DOHH2 (cell line): Measurements from ENCODE around the gene RUNDC3A.
"Not testable (repeated sequence)": the region's sequence is repeated elsewhere in the genome, so short reads cannot be mapped to it uniquely, and the experiment has no call there.

Experiments
- H3F3A ChIP-seq: fragments of 200-600 bp; sonication (generic), shearing (Covaris generic); 2 replicates; pipeline ENCODE4 v1.6.0; 2016; ENCODE audit warnings: antibody characterized with exemption, mild to moderate bottlenecking; ENCODE audit not compliant: control insufficient read depth, insufficient read depth
- H3K27ac ChIP-seq: fragments of 200-600 bp; sonication (generic); 2 replicates; pipeline ENCODE4 v1.5.1; 2014; ENCODE audit warnings: low read depth, mild to moderate bottlenecking, low read length, moderate library complexity
- H3K27me3 ChIP-seq: fragments of 200-600 bp; sonication (generic); 2 replicates; pipeline ENCODE4 v1.6.1; 2014; ENCODE audit warnings: mild to moderate bottlenecking, low read length, mixed read lengths; ENCODE audit not compliant: control insufficient read depth
- H3K36me3 ChIP-seq: fragments of 200-600 bp; sonication (generic); 2 replicates; pipeline ENCODE4 v1.6.1; 2014; ENCODE audit warnings: mild to moderate bottlenecking, low read length, moderate library complexity, mixed read lengths; ENCODE audit not compliant: control insufficient read depth
- H3K4me1 ChIP-seq: fragments of 200-600 bp; sonication (generic); 2 replicates; pipeline ENCODE4 v1.6.1; 2014; ENCODE audit warnings: mild to moderate bottlenecking, low read length, mixed read lengths; ENCODE audit not compliant: control insufficient read depth
- H3K4me2 ChIP-seq: fragments of 200-600 bp; sonication (generic); 2 replicates; pipeline ENCODE4 v1.6.0; 2014; ENCODE audit warnings: mild to moderate bottlenecking, low read length, moderate library complexity
- H3K4me3 ChIP-seq: fragments of 200-600 bp; sonication (generic); 2 replicates; pipeline ENCODE4 v1.5.1; 2014; ENCODE audit warnings: mild to moderate bottlenecking, low read length, mixed read lengths
- H3K79me2 ChIP-seq: fragments of 200-600 bp; sonication (generic); 2 replicates; pipeline ENCODE4 v1.6.1; 2014; ENCODE audit warnings: mild to moderate bottlenecking, low read length, mixed read lengths; ENCODE audit not compliant: control insufficient read depth
- H3K9me2 ChIP-seq: fragments of 200-600 bp; sonication (generic); replicated peaks from 2 replicates; pipeline ENCODE4 v1.6.1; 2014; ENCODE audit warnings: mild to moderate bottlenecking, low read length, mixed read lengths; ENCODE audit not compliant: control insufficient read depth
- H3K9me3 ChIP-seq: fragments of 200-600 bp; sonication (generic); 2 replicates; pipeline ENCODE4 v1.6.1; 2014; ENCODE audit warnings: antibody characterized with exemption, low read length, mixed read lengths; ENCODE audit not compliant: control insufficient read depth, insufficient read depth
- H4K20me1 ChIP-seq: fragments of 200-600 bp; sonication (generic); 2 replicates; pipeline ENCODE4 v1.6.0; 2014; ENCODE audit warnings: low read depth, mild to moderate bottlenecking, antibody characterized with exemption, low read length, moderate library complexity; ENCODE audit not compliant: control insufficient read depth, insufficient read depth
- EZH2phosphoT487 ChIP-seq: fragments of 200-600 bp; sonication (generic); IDR thresholded peaks from 2 replicates; pipeline ENCODE4 v1.6.1; 2017; ENCODE audit warnings: borderline replicate concordance, mild to moderate bottlenecking, antibody characterized with exemption, low read length, moderate library complexity, mixed read lengths
- TF ChIP-seq, protein P1 (sequence below): fragments of 200-600 bp; sonication (generic); IDR thresholded peaks from one replicate; pipeline ENCODE4 v1.5.1; 2014; ENCODE audit warnings: antibody characterized with exemption, mild to moderate bottlenecking, low read depth, low read length; ENCODE audit not compliant: poor library complexity, severe bottlenecking

RUNDC3A gene

DNA sequence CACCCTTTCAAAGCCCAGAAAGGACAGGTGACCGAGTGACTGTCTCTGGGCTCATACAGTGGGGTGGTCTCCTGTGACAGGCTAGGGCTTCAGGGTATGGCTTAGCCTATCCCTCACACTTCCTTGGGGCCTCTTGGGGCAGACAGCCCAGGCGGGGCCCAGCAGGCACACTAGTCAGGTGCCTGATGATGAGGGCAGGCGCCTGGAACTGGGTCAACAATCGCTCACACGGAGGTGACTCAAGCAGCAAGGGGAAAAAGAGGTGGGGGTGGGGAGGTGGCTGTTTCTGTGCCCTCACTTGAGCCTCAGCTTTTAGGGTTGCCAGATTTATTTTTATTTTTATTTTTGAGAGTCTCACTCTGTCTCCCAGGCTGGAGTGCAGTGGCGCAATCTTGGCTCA is 30.3 kb downstream of the RUNDC3A start:
- TF ChIP-seq EZH2phosphoT487: no peak
- TF ChIP-seq, protein P1, sequence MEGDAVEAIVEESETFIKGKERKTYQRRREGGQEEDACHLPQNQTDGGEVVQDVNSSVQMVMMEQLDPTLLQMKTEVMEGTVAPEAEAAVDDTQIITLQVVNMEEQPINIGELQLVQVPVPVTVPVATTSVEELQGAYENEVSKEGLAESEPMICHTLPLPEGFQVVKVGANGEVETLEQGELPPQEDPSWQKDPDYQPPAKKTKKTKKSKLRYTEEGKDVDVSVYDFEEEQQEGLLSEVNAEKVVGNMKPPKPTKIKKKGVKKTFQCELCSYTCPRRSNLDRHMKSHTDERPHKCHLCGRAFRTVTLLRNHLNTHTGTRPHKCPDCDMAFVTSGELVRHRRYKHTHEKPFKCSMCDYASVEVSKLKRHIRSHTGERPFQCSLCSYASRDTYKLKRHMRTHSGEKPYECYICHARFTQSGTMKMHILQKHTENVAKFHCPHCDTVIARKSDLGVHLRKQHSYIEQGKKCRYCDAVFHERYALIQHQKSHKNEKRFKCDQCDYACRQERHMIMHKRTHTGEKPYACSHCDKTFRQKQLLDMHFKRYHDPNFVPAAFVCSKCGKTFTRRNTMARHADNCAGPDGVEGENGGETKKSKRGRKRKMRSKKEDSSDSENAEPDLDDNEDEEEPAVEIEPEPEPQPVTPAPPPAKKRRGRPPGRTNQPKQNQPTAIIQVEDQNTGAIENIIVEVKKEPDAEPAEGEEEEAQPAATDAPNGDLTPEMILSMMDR: no peak
- Histone ChIP-seq H3K9me2 (no peaks in the 10 kb centered on the region), H3K9me3 (no peaks in the 10 kb centered on the region), H3F3A (no peaks in the 10 kb centered on the region; the same call in 1 of the 2 replicates), H3K4me1 (peaks cover 22% of the 10 kb centered on the region), H3K36me3 (no peaks in the 10 kb centered on the region), H3K27ac (no peak overlapping the region), H3K4me3 (no peak overlapping the region), H3K27me3 (peaks cover 2% of the 10 kb centered on the region; the same call in 1 of the 2 replicates), H3K4me2 (no peak overlapping the region), H3K79me2 (no peaks in the 10 kb centered on the region), H4K20me1 (no peaks in the 10 kb centered on the region)

DNA sequence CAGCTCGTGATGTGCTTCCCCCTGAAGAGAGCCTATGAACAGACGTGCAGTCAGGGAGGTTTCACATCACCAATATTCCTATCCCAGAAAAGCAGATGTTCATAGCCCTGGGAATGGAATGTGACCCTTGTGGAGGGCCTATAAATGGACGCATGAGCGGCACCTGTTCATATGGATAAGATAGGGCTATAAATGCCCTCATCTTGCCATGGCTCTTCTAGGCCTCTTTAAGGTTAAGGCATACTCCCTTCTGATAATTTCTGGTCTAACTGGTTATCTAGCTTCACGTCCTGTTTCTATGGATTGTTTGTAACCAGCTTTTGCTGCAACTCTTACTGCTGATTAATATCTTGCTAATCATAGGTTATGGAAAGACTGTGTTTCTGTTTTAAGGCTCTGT is 32.2 kb downstream of the RUNDC3A start:
- H3K4me3 ChIP-seq, H3K4me2 ChIP-seq, H3K27ac ChIP-seq, H3K79me2 ChIP-seq, H3K9me3 ChIP-seq, H3K36me3 ChIP-seq, H3K27me3 ChIP-seq, H3F3A ChIP-seq, H3K9me2 ChIP-seq, H4K20me1 ChIP-seq: not testable (repeated sequence)
- H3K4me1 ChIP-seq: peaks cover 17% of the 10 kb centered on the region

DNA sequence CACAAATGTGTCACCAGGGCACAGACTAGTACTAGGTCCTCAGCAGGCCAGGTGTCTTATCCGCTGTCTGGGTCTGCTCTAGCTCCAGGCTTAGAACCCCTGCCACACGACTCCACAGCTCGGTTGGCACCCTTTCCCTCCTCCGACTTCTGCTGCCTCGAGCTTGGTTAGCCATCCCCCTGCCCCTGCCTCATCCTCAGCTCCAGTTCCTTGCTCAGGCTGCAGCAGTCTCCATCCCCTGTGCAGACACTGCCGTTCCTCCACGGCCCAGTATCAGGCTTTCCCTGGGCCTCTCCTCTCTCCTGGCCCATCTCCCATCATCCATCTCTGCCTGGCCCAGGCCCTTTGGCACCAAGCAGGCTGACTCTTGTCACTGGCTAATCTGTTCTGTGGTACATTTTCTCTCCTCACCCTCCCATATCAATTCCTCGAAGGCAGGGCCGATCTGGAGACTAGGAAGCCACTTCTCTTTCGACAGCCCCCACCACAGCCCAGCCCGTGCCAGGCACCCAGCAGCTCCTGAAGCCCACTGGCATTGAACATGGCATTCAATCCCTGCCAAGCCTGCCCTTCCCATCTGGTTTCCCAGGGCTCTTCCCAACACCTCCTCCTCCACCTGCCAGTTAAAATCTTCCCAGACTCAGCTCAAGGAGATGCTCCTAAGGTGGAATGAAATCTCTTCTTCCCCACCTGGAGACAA is 35.3 kb downstream of the RUNDC3A start:
- peaks cover 39% of the 10 kb centered on the region for H3K4me1 ChIP-seq
- peak overlapping the region; percentile 100 for H3K4me2 ChIP-seq
- no peaks in the 10 kb centered on the region for H3K9me2 ChIP-seq
- no peaks in the 10 kb centered on the region for H4K20me1 ChIP-seq
- H3K79me2 ChIP-seq: peaks cover 19% of the 10 kb centered on the region
- no peaks in the 10 kb centered on the region for H3K9me3 ChIP-seq
- H3K27ac ChIP-seq: no peak overlapping the region
- peaks cover 2% of the 10 kb centered on the region; the same call in 1 of the 2 replicates for H3K27me3 ChIP-seq
- peaks cover 21% of the 10 kb centered on the region for H3F3A ChIP-seq
- TF ChIP-seq, protein P1: no peak
- TF ChIP-seq EZH2phosphoT487: no peak
- no peak overlapping the region for H3K4me3 ChIP-seq
- H3K36me3 ChIP-seq: peaks cover 8% of the 10 kb centered on the region

DNA sequence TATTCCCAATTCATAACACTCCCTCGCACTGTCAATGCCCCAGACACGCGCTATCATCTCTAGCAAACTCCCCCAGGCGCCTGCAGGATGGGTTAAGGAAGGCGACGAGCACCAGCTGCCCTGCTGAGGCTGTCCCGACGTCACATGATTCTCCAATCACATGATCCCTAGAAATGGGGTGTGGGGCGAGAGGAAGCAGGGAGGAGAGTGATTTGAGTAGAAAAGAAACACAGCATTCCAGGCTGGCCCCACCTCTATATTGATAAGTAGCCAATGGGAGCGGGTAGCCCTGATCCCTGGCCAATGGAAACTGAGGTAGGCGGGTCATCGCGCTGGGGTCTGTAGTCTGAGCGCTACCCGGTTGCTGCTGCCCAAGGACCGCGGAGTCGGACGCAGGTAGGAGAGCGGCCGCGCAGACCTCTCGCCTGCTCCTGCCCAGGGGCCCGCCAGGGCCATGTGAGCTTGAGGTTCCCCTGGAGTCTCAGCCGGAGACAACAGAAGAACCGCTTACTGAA is 36.6 kb downstream of the RUNDC3A start, which contains the start of gene GRN:
TSS of gene GRN (plus strand) at position 364 of the 515 bp plus-strand sequence. CDS start 3,863 bp downstream, outside the sequence.
- no peaks in the 10 kb centered on the region for H4K20me1 ChIP-seq
- peak within 1 kb of the TSS; percentile 86 for H3K27ac ChIP-seq
- peaks cover 22% of the 10 kb centered on the region for H3K36me3 ChIP-seq
- H3K4me1 ChIP-seq: peaks cover 47% of the 10 kb centered on the region
- peaks cover 25% of the 10 kb centered on the region for H3K79me2 ChIP-seq
- peak within 1 kb of the TSS; percentile 100 for H3K4me3 ChIP-seq
- no peaks in the 10 kb centered on the region for H3K9me3 ChIP-seq
- TF ChIP-seq EZH2phosphoT487: no peak
- TF ChIP-seq, protein P1: no peak
- peaks cover 2% of the 10 kb centered on the region; the same call in 1 of the 2 replicates for H3K27me3 ChIP-seq
- H3K9me2 ChIP-seq: no peaks in the 10 kb centered on the region
- H3F3A ChIP-seq: peaks cover 21% of the 10 kb centered on the region
- peak within 1 kb of the TSS; percentile 100 for H3K4me2 ChIP-seq
